Suppressor macrophage treated with lipopolysaccharide for 4 hours (primary cell): ENCODE data around the gene SFXN5.
A peak's percentile ranks its signal among the peaks of the same experiment; 100 is the strongest.
"Not testable (repeated sequence)": the region's sequence is repeated elsewhere in the genome, so short reads cannot be mapped to it uniquely, and the experiment has no call there.

Source experiments
- DNase-seq: peaks from one replicate; pipeline ENCODE4 v3.0.0-alpha.2; 2020

Gene SFXN5

DNA sequence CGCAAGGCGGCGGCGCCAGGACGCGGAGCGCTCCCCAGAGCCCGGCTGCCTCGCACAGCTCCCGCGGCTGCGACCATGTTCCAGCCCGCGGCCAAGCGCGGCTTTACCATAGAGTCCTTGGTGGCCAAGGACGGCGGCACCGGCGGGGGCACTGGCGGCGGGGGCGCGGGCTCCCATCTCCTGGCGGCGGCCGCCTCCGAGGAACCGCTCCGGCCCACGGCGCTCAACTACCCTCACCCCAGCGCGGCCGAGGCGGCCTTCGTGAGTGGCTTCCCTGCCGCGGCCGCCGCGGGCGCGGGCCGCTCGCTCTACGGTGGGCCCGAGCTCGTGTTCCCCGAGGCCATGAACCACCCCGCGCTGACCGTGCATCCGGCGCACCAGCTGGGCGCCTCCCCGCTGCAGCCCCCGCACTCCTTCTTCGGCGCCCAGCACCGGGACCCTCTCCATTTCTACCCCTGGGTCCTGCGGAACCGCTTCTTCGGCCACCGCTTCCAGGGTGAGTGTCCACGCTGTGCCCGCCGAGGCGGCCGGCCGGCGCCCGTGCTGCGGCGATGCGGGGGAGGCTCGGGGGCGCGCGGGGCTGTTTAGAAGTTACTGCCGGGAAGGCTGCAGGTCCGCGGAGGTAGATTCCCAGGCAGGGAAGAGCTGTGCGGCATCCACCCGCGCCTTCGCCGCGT, 153.5 kb downstream of the SFXN5 start:
- no peak for DNase-seq

GRCh38 chr2:72917138-72917876, 154.2 kb downstream of the SFXN5 start, which contains the start of gene EMX1:
Gene EMX1 (plus strand): TSS chr2:72917519. CDS start chr2:72917853, 334 bp downstream.
- DNase-seq = peak; percentile 10

- no peak for DNase-seq
Observed at GRCh38 chr2:72916743-72917137, 154.8 kb downstream of the SFXN5 start.

DNA sequence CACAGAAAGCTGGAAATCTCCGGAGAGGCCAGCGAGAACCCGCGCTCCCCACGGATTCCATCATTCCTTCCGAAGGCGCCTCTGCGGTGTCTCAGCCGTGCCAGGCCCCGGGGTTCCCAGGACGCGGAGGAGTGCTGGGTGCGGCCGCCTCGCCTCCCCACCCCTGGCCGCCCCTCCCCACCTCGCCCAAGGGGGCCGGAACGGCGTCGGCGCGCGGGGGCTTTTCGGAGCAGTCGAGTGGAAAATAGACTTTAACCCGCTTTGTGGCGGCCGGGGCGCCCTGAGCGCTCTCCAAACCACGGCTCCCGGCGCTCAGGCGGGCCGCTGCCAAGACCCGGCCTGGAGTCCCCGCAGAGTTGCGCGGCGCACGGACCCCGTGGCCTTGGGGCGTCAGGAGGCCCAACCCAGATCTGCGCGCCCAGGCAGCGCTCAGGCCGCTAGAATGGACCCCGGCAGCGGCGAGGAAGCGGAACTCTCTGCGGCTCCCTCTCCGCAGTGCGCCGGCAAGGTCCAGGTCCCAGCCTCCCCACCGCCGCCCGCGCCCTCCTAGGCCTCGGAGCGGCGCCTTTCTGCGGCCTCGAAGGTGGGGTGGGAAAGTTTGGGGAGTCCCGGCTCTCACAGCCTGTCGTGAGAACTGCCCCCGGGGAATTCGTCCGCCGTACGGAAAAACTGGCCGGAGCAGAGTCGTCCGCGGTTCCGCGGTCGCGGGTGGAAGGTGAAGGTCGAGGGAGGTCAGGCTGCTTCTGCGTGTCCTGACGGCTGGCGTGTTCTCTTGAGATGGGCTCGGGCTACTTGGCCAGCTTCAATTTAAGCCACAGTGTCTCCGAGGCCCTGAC, 155.4 kb downstream of the SFXN5 start:
- DNase-seq = peak; percentile 34

DNA sequence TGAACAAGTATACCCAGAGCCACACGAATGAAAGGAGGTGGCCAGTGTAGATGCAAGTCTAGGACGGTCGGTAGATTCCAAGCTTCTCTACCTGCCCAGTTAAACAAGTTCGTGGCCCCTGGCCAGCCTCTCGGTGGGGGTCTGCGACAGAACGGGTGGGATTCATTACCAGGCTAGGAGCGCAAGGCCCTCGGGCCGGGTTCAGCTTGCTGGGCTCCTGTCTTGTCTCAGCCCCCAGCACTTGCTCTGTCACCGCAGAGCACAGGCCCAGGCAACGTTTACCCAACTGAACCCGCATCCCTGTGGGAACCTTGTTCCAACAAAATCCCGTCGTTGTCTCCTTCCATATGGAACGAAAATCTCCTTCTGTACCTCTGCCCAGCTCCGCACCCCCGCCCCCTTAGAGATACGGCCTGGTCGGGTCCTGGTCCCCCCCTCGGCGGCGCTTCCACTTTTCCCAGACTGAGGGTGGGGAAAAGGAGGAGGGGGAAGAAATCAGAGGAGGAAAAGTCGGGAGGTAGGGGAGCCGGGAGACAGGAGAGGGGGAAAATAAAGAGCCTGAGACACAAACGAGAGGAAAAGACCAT, 156.1 kb downstream of the SFXN5 start:
- no peak for DNase-seq

- DNase-seq = no peak
Observed at GRCh38 chr2:72914589-72915319, 156.8 kb downstream of the SFXN5 start.

DNA sequence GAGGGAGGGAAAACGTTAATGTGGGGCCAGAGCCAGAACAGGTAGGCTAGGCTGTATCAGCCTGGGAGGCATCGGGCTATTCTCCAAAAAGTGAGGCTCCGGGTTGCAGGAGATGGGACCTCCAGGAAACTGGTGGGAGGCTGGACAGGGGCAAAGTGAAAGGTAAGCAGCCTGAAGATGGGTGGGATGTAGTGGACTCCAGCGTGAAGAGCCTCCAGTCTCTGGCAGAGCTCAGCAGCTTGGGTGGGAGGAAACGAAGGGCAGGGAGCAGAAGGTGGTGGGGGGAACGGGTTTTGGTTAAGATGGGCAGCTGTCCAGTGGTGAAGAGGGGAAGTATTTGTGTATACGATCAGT, 157.3 kb downstream of the SFXN5 start:
- DNase-seq = no peak

DNA sequence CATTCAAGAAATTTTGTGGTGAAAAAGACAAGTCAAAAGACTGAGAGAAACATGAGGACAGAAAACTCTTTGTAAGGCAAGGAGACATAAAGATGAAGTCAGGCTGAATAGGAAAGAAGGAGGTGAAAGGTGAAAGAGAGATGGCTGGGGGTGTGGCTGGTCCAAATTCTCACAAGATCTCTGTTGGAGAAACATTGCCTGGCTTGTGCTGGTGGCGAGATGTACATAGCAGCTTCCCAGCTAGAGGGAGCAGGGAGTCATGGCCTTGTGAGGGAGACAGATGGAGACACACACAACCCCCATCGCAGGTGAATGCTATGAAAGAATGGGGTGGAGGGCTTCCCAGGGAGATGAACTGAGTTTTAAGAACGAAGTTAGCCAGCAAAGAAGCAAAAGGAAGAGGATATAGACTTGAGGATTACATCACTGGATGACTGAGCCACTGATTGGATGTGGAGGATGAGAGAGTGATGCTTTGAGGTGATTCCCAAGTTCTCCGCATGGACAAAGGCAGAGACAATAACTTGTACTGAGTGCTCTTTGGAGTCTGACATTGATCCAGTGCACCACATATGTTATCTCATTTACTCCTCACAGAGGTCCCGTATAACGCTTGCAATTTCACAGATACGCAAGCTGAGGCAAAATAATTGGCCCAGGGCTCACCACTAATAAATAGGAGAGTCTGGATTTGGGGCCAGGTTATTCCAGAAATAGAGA, 157.9 kb downstream of the SFXN5 start:
- no peak for DNase-seq

GRCh38 chr2:72911256-72911655, 160.3 kb downstream of the SFXN5 start:
- no peak for DNase-seq

- no peak for DNase-seq
Observed at GRCh38 chr2:72908741-72909140, 162.8 kb downstream of the SFXN5 start.

DNA sequence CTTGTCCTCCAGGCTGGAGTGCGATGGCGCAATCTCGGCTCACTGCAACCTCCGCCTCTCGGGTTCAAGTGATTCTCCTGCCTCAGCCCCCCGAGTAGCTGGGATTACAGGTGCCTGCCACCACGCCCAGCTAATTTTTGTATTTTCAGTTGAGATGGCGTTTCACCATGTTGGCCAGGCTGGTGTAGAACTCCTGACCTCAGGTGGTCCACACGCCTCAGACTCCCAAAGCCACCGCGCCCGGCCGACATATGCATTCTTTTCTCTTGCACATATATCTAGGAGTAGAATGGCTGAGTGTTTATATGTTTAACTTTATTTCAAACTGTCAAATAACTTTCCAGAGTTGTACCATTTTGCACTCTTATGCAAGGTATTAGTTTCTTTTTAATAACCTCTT, 164.1 kb downstream of the SFXN5 start:
- DNase-seq = not testable (repeated sequence)

DNA sequence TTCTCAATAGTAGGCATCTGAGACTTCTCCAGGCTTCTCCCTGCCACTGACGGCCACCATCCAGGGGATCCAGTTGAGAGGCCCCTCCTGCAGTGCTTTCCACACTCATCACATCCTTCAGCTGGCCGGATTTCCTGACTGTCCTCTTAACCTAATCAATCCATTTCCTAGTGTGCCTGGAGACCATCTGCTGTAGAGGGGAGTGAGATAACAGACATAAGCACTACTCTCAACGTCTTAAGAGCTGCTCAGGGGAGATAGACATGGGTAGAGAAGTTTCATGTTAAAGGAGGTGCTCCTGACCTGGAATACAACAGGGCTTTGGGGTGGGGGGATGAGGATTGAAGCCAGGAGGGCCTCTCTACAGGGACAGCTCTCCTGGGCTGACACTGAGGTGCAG, 170.1 kb downstream of the SFXN5 start:
- no peak for DNase-seq

DNA sequence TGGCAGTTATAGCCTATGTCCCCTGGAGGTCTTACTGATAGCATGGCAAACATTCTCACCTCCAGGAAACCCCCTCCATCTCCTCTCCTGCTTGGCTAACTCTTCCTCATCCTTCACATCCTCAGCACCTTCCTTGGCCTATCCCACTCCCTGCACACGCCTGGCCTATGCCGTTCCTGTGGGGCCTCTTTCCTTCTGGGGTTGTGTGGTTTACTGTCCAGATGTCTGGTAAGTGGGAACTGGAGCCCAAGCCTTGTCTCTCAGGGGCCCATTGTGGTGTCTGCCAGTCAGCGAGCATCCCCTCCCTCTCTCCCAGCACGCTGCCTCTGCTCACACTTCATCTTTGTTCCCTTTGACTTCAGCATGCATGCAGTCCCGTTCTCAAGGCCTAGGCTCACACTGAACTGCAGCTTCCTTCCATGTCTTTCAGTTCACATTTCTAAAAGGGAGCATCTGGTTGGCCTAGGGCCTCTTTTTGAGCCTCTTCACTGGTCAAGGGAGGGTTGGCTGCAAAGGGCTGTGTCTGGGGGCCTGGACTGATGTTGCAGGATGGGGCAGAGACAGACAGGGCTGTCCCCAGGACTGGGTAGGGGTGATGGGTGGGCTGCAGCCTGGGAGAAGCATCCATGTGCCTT, 171.2 kb downstream of the SFXN5 start:
- DNase-seq = no peak

DNA sequence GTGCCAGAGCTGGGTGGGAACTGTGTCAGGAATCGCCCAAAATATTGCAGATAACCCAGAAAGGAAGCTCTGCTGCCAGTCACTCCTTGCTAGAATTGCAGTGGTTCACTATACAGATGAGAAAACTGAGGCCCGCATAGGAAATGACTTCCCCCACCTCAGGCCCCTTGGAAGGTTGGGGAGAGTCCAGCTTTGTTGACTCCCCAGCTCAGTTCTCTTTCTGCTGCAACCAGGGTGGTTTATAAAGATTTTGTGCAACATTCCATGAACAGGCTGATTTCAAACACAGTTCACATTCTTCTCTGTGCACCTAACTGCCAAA, 173.0 kb downstream of the SFXN5 start:
- DNase-seq = no peak

GRCh38 chr2:72897785-72898584, 173.5 kb downstream of the SFXN5 start:
- no peak for DNase-seq

- no peak for DNase-seq
Observed at GRCh38 chr2:72896446-72896845, 175.1 kb downstream of the SFXN5 start.

GRCh38 chr2:72895759-72896281, 175.7 kb downstream of the SFXN5 start:
- no peak for DNase-seq

- DNase-seq = no peak
Observed at GRCh38 chr2:72895154-72895553, 176.4 kb downstream of the SFXN5 start.

- no peak for DNase-seq
Observed at GRCh38 chr2:72894514-72894913, 177.0 kb downstream of the SFXN5 start.

DNA sequence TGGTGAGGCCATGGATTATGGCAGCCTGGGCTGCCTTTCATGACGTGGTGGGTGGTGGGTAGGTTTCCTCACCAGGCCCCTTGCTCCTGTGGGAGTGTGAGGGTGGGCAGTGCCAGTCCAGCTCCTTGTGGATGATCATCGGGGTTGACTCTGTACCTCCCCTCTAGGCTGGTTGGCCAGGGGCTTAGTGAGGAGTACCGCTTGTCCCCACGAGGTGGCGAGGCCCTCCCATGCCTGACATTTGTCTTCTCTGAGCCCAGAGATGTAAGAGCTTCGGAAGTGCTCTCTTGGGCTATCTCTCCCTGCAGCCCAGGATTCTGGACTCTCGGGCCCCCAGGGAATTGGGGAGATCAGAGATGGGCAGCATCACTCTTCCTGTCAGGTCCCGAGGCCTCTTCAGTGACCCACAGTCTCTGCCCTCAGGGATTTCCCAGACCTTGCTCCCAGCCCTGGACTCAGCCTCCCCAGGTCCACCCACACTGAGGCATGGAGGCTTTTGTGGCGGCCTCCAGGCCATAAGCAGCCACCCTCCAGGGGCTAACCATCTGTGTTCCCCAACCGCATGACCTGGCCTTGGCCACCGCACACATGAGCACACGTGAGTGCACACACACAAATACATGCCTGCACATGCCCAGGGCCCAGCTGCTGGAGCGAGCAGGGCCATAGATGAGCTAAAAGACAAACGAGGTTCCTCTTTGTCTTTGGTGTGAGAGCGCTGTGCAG, 177.8 kb downstream of the SFXN5 start:
- DNase-seq = peak; percentile 64
